A549 (cell line): ENCODE measurements around the gene C5orf34. TPM values are rescaled to one million over a fixed set of nuclear protein-coding genes. Genes with fewer than 3 reads are reported as not detected.

Experiments used
- ATAC-seq, 2 experiments: fragments of 200-7000 bp in 1 of 2; fragments of >200 bp in 1 of 2; cut with Nextera tagmentation in 1 of 2; cut with Tn5 transposase in 1 of 2; 3 replicates each; pipeline versions ENCODE4 v1.8.0 to v1.9.1; 2018 to 2020; ENCODE audit warnings: mild to moderate bottlenecking in 1 of 2, moderate library complexity in 1 of 2
- CTCF ChIA-PET: fragments of 300-600 bp; sonication (Branson Sonifier 250); formaldehyde crosslinking; extraction: SDS; loops from one replicate; lab custom pipeline; 2021; ENCODE audit warnings: antibody characterized with exemption, inconsistent platforms; lab: Yijun Ruan, JAX
- POLR2A ChIA-PET: fragments of 350-600 bp; formaldehyde crosslinking; extraction: SDS; loops from one replicate; lab custom pipeline; 2021; ENCODE audit warnings: antibody characterized with exemption, inconsistent platforms; lab: Yijun Ruan, JAX
- DNase-seq, 2 experiments: peaks; one replicate each; pipeline versions ENCODE4 v3.0.0 to v3.0.0-alpha.2; 2011 to 2016; ENCODE audit warnings: low read depth in 1 of 2, low spot score in 1 of 2
- FAIRE-seq: peaks from 2 replicates; lab custom pipeline; 2011; peaks lifted over from hg19 to GRCh38; lab: Jason Lieb, UNC
- H3K27ac ChIP-seq, 2 experiments: fragments of >200 bp; sonication (Bioruptor Twin); formaldehyde crosslinking; 3 replicates each; pipeline ENCODE4 v1.5.1; 2016 to 2017
- H3K4me1 ChIP-seq: fragments of >200 bp; sonication (Bioruptor Twin); formaldehyde crosslinking; 3 replicates; pipeline ENCODE4 v1.6.1; 2016
- H3K4me2 ChIP-seq: fragments of >200 bp; sonication (Bioruptor Twin); formaldehyde crosslinking; 3 replicates; pipeline ENCODE4 v1.6.1; 2016
- H3K4me3 ChIP-seq: fragments of >200 bp; sonication (Bioruptor Twin); formaldehyde crosslinking; 3 replicates; pipeline ENCODE4 v1.5.1; 2016
- H3K9me3 ChIP-seq: fragments of >200 bp; sonication (Bioruptor Twin); formaldehyde crosslinking; 3 replicates; pipeline ENCODE4 v1.6.1; 2016
- CBX2 ChIP-seq: fragments of 200-600 bp; sonication (generic); IDR thresholded peaks from 2 replicates; pipeline ENCODE4 v1.6.1; 2016; ENCODE audit warnings: low read depth, mild to moderate bottlenecking, borderline replicate concordance
- CHD4 ChIP-seq: fragments of 200-600 bp; sonication (generic); IDR thresholded peaks from 2 replicates; pipeline ENCODE4 v1.6.1; 2016; ENCODE audit warnings: antibody characterized with exemption, mild to moderate bottlenecking, borderline replicate concordance
- CTCF ChIP-seq: fragments of >200 bp; sonication (Bioruptor Twin); formaldehyde crosslinking; IDR thresholded peaks from 3 replicates; pipeline ENCODE4 v1.5.1; 2016
- E2F6 ChIP-seq: IDR thresholded peaks from 2 replicates; pipeline ENCODE4 v1.6.1; 2012; ENCODE audit warnings: low read depth, borderline replicate concordance
- EHF ChIP-seq: fragments of 250-450 bp; sonication (Bioruptor Pico); IDR thresholded peaks from 2 replicates; pipeline ENCODE4 v1.5.0; 2020; ENCODE audit warnings: mild to moderate bottlenecking
- ELK1 ChIP-seq: fragments of 150-350 bp; IDR thresholded peaks from 2 replicates; pipeline ENCODE4 v1.6.1; 2014; ENCODE audit warnings: low read depth, mild to moderate bottlenecking, low read length
- FOSB ChIP-seq: fragments of 250-450 bp; sonication (Bioruptor Pico); IDR thresholded peaks from 2 replicates; pipeline ENCODE4 v1.5.0; 2020; ENCODE audit warnings: mild to moderate bottlenecking, moderate library complexity
- GATA3 ChIP-seq: IDR thresholded peaks from 2 replicates; pipeline ENCODE4 v1.6.1; 2012; ENCODE audit warnings: borderline replicate concordance
- HDAC2 ChIP-seq: fragments of 200-600 bp; sonication (generic); IDR thresholded peaks from 2 replicates; pipeline ENCODE4 v1.6.1; 2016
- HES2 ChIP-seq: fragments of >200 bp; sonication (Bioruptor Twin); formaldehyde crosslinking; IDR thresholded peaks from 2 replicates; pipeline ENCODE4 v1.6.1; 2016
- HOXA7 ChIP-seq: fragments of 250-450 bp; sonication (Bioruptor Pico); IDR thresholded peaks from 2 replicates; pipeline ENCODE4 v1.5.0; 2020; ENCODE audit warnings: mild to moderate bottlenecking, moderate library complexity
- JUN ChIP-seq, 2 experiments: fragments of >200 bp; sonication (Bioruptor Twin); formaldehyde crosslinking; IDR thresholded peaks; 2 replicates in 1 of 2; 3 replicates in 1 of 2; pipeline ENCODE4 v1.6.1; 2016 to 2017
- KDM5A ChIP-seq: fragments of 200-600 bp; sonication (generic); IDR thresholded peaks from 2 replicates; pipeline ENCODE4 v1.6.1; 2016; ENCODE audit warnings: antibody characterized with exemption, mild to moderate bottlenecking
- MAX ChIP-seq: IDR thresholded peaks from 2 replicates; pipeline ENCODE4 v1.6.1; 2012
- MYC ChIP-seq: IDR thresholded peaks from 2 replicates; pipeline ENCODE4 v1.6.1; 2012; ENCODE audit warnings: mild to moderate bottlenecking, inconsistent platforms, low read length, improper control_type of control experiment, borderline replicate concordance
- NFE2L2 ChIP-seq: fragments of 150-350 bp; conservative IDR thresholded peaks from 2 replicates; pipeline ENCODE4 v1.6.1; 2014; ENCODE audit warnings: low read length
- NR3C1 ChIP-seq: fragments of >200 bp; sonication (Bioruptor Twin); formaldehyde crosslinking; IDR thresholded peaks from 3 replicates; pipeline ENCODE4 v1.6.1; 2017
- PHF8 ChIP-seq: fragments of 200-600 bp; sonication (generic); IDR thresholded peaks from 2 replicates; pipeline ENCODE4 v1.6.1; 2016; ENCODE audit warnings: low read depth, mild to moderate bottlenecking, antibody characterized with exemption, moderate library complexity, borderline replicate concordance
- RCOR1 ChIP-seq: fragments of 150-350 bp; IDR thresholded peaks from 2 replicates; pipeline ENCODE4 v1.6.1; 2014; ENCODE audit warnings: antibody characterized with exemption, low read length, low read depth
- RFX5 ChIP-seq: fragments of 450-650 bp; IDR thresholded peaks from 2 replicates; pipeline ENCODE4 v1.7.1; 2014; ENCODE audit warnings: antibody characterized with exemption, mild to moderate bottlenecking, moderate library complexity
- RNF2 ChIP-seq: fragments of 200-600 bp; sonication (generic); IDR thresholded peaks from 2 replicates; pipeline ENCODE4 v1.6.1; 2016; ENCODE audit warnings: low read depth, mild to moderate bottlenecking, antibody characterized with exemption, moderate library complexity, borderline replicate concordance
- SREBF2 ChIP-seq: fragments of 450-650 bp; IDR thresholded peaks from 2 replicates; pipeline ENCODE4 v1.6.1; 2014; ENCODE audit warnings: mild to moderate bottlenecking, moderate library complexity
- TFCP2L1 ChIP-seq: fragments of 250-450 bp; sonication (Bioruptor Pico); IDR thresholded peaks from 2 replicates; pipeline ENCODE4 v1.5.0; 2021; ENCODE audit warnings: mild to moderate bottlenecking
- USF2 ChIP-seq: fragments of 450-650 bp; IDR thresholded peaks from 2 replicates; pipeline ENCODE4 v1.6.1; 2014; ENCODE audit warnings: antibody characterized with exemption
- ZC3H11A ChIP-seq: fragments of 450-650 bp; IDR thresholded peaks from 2 replicates; pipeline ENCODE4 v1.6.1; 2014; ENCODE audit warnings: antibody characterized with exemption, mild to moderate bottlenecking
- ZSCAN20 ChIP-seq: fragments of 250-450 bp; sonication (Bioruptor Pico); IDR thresholded peaks from 2 replicates; pipeline ENCODE4 v1.8.0; 2022; ENCODE audit warnings: mild to moderate bottlenecking, moderate library complexity
- WGBS: methylation state at CpG from one replicate; pipeline ENCODE4 v1.1.6; 2017; ENCODE audit errors: missing lambda C conversion rate; 5-methylcytosine and 5-hydroxymethylcytosine counted together
- polyA plus RNA-seq, 4 experiments: library from polyadenylated mRNA; depleted of rRNA in 3 of 4; stranded (reverse); fragments of >200 nt; fragmentation: RNase III in 1 of 4; extraction: RNeasy Plus Mini Kit Qiagen cat#74134 plus additional on column Dnase treatment in 1 of 4; gene quantifications; 2 replicates in 3 of 4; 3 replicates in 1 of 4; pipeline ENCODE4 v1.2.3, GENCODE V29; 2011 to 2017

C5orf34 gene
- polyA plus RNA-seq, 2 of the 4 experiments (the other 2 are of a cell fraction): 7.6 to 16.1 TPM

- CTCF ChIA-PET: interaction anchor here (1.1 kb wide), 1 partner anchor 13 kb away, joined by 3 read pairs; no protein-coding TSS in a partner anchor
- TF ChIP-seq HDAC2: no peak
- no peak for TF ChIP-seq JUN (IDR thresholded peaks at IDR 0.05)
- no peak for TF ChIP-seq HOXA7 (CRISPR knock-in tag)
- TF ChIP-seq USF2: no peak
- no peak for TF ChIP-seq ZSCAN20 (CRISPR knock-in tag)
- no peak for TF ChIP-seq TFCP2L1
- TF ChIP-seq MYC: no peak
- TF ChIP-seq RNF2: no peak
- TF ChIP-seq ZC3H11A: no peak
- TF ChIP-seq NR3C1: no peak
- no peak for TF ChIP-seq FOSB (CRISPR knock-in tag)
- TF ChIP-seq KDM5A: no peak
- no peak for TF ChIP-seq ELK1
- TF ChIP-seq MAX: no peak
- TF ChIP-seq HES2: no peak
- TF ChIP-seq RFX5: no peak
- no peak for TF ChIP-seq CTCF
- no peak for TF ChIP-seq E2F6
- TF ChIP-seq CBX2: no peak
- ATAC-seq (no peak), FAIRE-seq (no peak), DNase-seq (no peak)
- no peaks in the 10 kb centered on the region for H3K9me3 ChIP-seq
- H3K4me1 ChIP-seq: no peaks in the 10 kb centered on the region
- POLR2A ChIA-PET: no interaction called here
- no peak overlapping the region for H3K4me2 ChIP-seq
- H3K27ac ChIP-seq: no peak overlapping the region
- H3K4me3 ChIP-seq: no peak overlapping the region
These were observed 46.4 kb upstream of the C5orf34 start for GRCh38 chr5:43561356-43561755.

- no peak for DNase-seq
- WGBS: 12% methylated on average over 2 of the region's 2 CpGs
- POLR2A ChIA-PET: no interaction called here
- ATAC-seq: no peak
- no peak for FAIRE-seq
- Histone ChIP-seq H3K4me1 (peaks cover 4% of the 10 kb centered on the region; the same call in 2 of the 3 replicates), H3K4me2 (no peak overlapping the region), H3K27ac (no peak overlapping the region), H3K9me3 (no peaks in the 10 kb centered on the region), H3K4me3 (no peak overlapping the region)
- no peak for TF ChIP-seq HDAC2
- TF ChIP-seq RNF2: no peak
- TF ChIP-seq EHF (CRISPR knock-in tag): no peak
- TF ChIP-seq CHD4: no peak
- TF ChIP-seq ELK1: no peak
- TF ChIP-seq FOSB (CRISPR knock-in tag): no peak
- TF ChIP-seq KDM5A: no peak
- TF ChIP-seq RCOR1: no peak
- no peak for TF ChIP-seq PHF8
- TF ChIP-seq SREBF2: no peak
- TF ChIP-seq NFE2L2: no peak
- no peak for TF ChIP-seq MYC
- no peak for TF ChIP-seq GATA3
- CTCF ChIA-PET: interaction anchor here (0.9 to 1.5 kb wide), 4 partner anchors 16 to 76 kb away, joined by 3 read pairs; partner anchors contain the start of gene TMEM267
These were observed 45.2 kb upstream of the C5orf34 start for GRCh38 chr5:43560128-43560527.
